ENCODE measurements around the gene CDH23. TPM values are rescaled to one million over a fixed set of nuclear protein-coding genes. Genes with fewer than 3 reads are reported as not detected.
A peak's percentile ranks its signal among the peaks of the same experiment; 100 is the strongest.

The CDH23 gene
- total RNA-seq, 2 experiments from 2014 or later, result 4.0 to 4.5 TPM

GRCh38 chr10:71671994-71672946 lies 275.6 kb downstream of the CDH23 start:
- Mint-ChIP-seq H3K36me3 (ENCODE audit: low read depth) (no peaks in the 10 kb centered on the region), H3K27me3 (no peaks in the 10 kb centered on the region), H3K4me3 (no peak overlapping the region), H3K27ac (no peak overlapping the region), H3K4me1 (peaks cover 5% of the 10 kb centered on the region), H3K9me3 (no peaks in the 10 kb centered on the region)
- ChIA-PET POLR2A (no interaction called here), CTCF (interaction anchor here (0.6 kb wide), 1 partner anchor 658 kb away, joined by 3 read pairs; no protein-coding TSS in a partner anchor)
- DNase-seq, result no peak

GRCh38 chr10:71675295-71675970 lies 278.7 kb downstream of the CDH23 start:
- no peaks in the 10 kb centered on the region for H3K4me1 Mint-ChIP-seq
- H3K4me3 Mint-ChIP-seq, result no peak overlapping the region
- DNase-seq, result no peak
- H3K9me3 Mint-ChIP-seq, result no peaks in the 10 kb centered on the region
- POLR2A ChIA-PET, result no interaction called here
- no peak overlapping the region for H3K27ac Mint-ChIP-seq
- H3K36me3 Mint-ChIP-seq (ENCODE audit: low read depth), result no peaks in the 10 kb centered on the region
- CTCF ChIA-PET, result no interaction called here
- peaks cover 2% of the 10 kb centered on the region for H3K27me3 Mint-ChIP-seq

GRCh38 chr10:71677261-71677660 lies 280.5 kb downstream of the CDH23 start:
- no peak overlapping the region for H3K4me3 Mint-ChIP-seq
- no peak overlapping the region for H3K27ac Mint-ChIP-seq
- ChIA-PET CTCF (no interaction called here), POLR2A (no interaction called here)
- no peak for DNase-seq
- H3K27me3 Mint-ChIP-seq, result peaks cover 4% of the 10 kb centered on the region
- H3K9me3 Mint-ChIP-seq, result no peaks in the 10 kb centered on the region
- no peaks in the 10 kb centered on the region for H3K36me3 Mint-ChIP-seq (ENCODE audit: low read depth)
- H3K4me1 Mint-ChIP-seq, result no peaks in the 10 kb centered on the region

- ChIA-PET POLR2A (no interaction called here), CTCF (no interaction called here)
- no peak for DNase-seq
- H3K4me3 Mint-ChIP-seq, result no peak overlapping the region
- no peak overlapping the region for H3K27ac Mint-ChIP-seq
- no peaks in the 10 kb centered on the region for H3K36me3 Mint-ChIP-seq (ENCODE audit: low read depth)
- H3K4me1 Mint-ChIP-seq, result no peaks in the 10 kb centered on the region
- peaks cover 4% of the 10 kb centered on the region for H3K27me3 Mint-ChIP-seq
- no peaks in the 10 kb centered on the region for H3K9me3 Mint-ChIP-seq
These were observed 281.5 kb downstream of the CDH23 start for GRCh38 chr10:71678057-71678805.

- Mint-ChIP-seq H3K4me1 (peaks cover 3% of the 10 kb centered on the region), H3K9me3 (no peaks in the 10 kb centered on the region), H3K4me3 (no peak overlapping the region), H3K27me3 (peaks cover 4% of the 10 kb centered on the region), H3K27ac (no peak overlapping the region), H3K36me3 (ENCODE audit: low read depth) (no peaks in the 10 kb centered on the region)
- POLR2A ChIA-PET, result no interaction called here
- CTCF ChIA-PET, result no interaction called here
- DNase-seq, result no peak
These were observed 282.7 kb downstream of the CDH23 start for GRCh38 chr10:71679425-71679824.

- ChIA-PET CTCF (no interaction called here), POLR2A (no interaction called here)
- H3K36me3 Mint-ChIP-seq (ENCODE audit: low read depth), result no peaks in the 10 kb centered on the region
- peaks cover 3% of the 10 kb centered on the region for H3K4me1 Mint-ChIP-seq
- no peak overlapping the region for H3K27ac Mint-ChIP-seq
- peaks cover 4% of the 10 kb centered on the region for H3K27me3 Mint-ChIP-seq
- H3K9me3 Mint-ChIP-seq, result no peaks in the 10 kb centered on the region
- no peak overlapping the region for H3K4me3 Mint-ChIP-seq
- DNase-seq, result no peak
These were observed 285.3 kb downstream of the CDH23 start for GRCh38 chr10:71681977-71682376.

GRCh38 chr10:71683301-71683700 lies 286.6 kb downstream of the CDH23 start:
- peaks cover 1% of the 10 kb centered on the region for H3K27me3 Mint-ChIP-seq

GRCh38 chr10:71684356-71685173 lies 287.8 kb downstream of the CDH23 start:
- H3K27me3 Mint-ChIP-seq, result peaks cover 1% of the 10 kb centered on the region
- DNase-seq, result peak; percentile 16
- H3K36me3 Mint-ChIP-seq (ENCODE audit: low read depth), result peaks cover 3% of the 10 kb centered on the region
- H3K9me3 Mint-ChIP-seq, result peaks cover 6% of the 10 kb centered on the region
- peaks cover 3% of the 10 kb centered on the region for H3K4me1 Mint-ChIP-seq
- ChIA-PET CTCF (interaction anchor here (0.8 to 1.4 kb wide), 2 partner anchors 12 to 89 kb away, joined by 3 to 5 read pairs; partner anchors contain the start of gene VSIR), POLR2A (no interaction called here)
- H3K27ac Mint-ChIP-seq, result no peak overlapping the region
- no peak overlapping the region for H3K4me3 Mint-ChIP-seq

More at GRCh38 chr10:71683301-71683700, 286.6 kb downstream of the CDH23 start:
- ChIA-PET CTCF (interaction anchor here (0.7 kb wide), 1 partner anchor 205 kb away, joined by 3 read pairs; no protein-coding TSS in a partner anchor), POLR2A (no interaction called here)
- Mint-ChIP-seq H3K27ac (no peak overlapping the region), H3K4me3 (no peak overlapping the region), H3K4me1 (peaks cover 3% of the 10 kb centered on the region), H3K9me3 (peaks cover 5% of the 10 kb centered on the region), H3K36me3 (ENCODE audit: low read depth) (peaks cover 3% of the 10 kb centered on the region)
- no peak for DNase-seq

GRCh38 chr10:71685554-71686232 lies 289.0 kb downstream of the CDH23 start:
- Mint-ChIP-seq H3K36me3 (ENCODE audit: low read depth) (peaks cover 3% of the 10 kb centered on the region), H3K27ac (no peak overlapping the region), H3K9me3 (peaks cover 6% of the 10 kb centered on the region), H3K27me3 (peaks cover 1% of the 10 kb centered on the region), H3K4me3 (no peak overlapping the region), H3K4me1 (peaks cover 3% of the 10 kb centered on the region)
- no peak for DNase-seq
- ChIA-PET CTCF (interaction anchor here (0.8 to 1.4 kb wide), 2 partner anchors 11 to 88 kb away, joined by 3 to 5 read pairs; partner anchors contain the start of gene VSIR), POLR2A (no interaction called here)

GRCh38 chr10:71687077-71687476 lies 290.4 kb downstream of the CDH23 start:
- Mint-ChIP-seq H3K9me3 (peaks cover 9% of the 10 kb centered on the region), H3K27me3 (no peaks in the 10 kb centered on the region), H3K36me3 (ENCODE audit: low read depth) (peaks cover 3% of the 10 kb centered on the region), H3K27ac (no peak overlapping the region), H3K4me1 (peaks cover 3% of the 10 kb centered on the region), H3K4me3 (no peak overlapping the region)
- DNase-seq, result no peak
- ChIA-PET CTCF (interaction anchor here (0.9 to 2.3 kb wide), 3 partner anchors 10 to 41 kb away, joined by 3 to 8 read pairs (median 7); no protein-coding TSS in a partner anchor), POLR2A (no interaction called here)

GRCh38 chr10:71687480-71687879 lies 290.8 kb downstream of the CDH23 start:
- no peaks in the 10 kb centered on the region for H3K27me3 Mint-ChIP-seq
- DNase-seq, result no peak
- peaks cover 3% of the 10 kb centered on the region for H3K4me1 Mint-ChIP-seq
- CTCF ChIA-PET, result interaction anchor here (0.9 to 2.3 kb wide), 3 partner anchors 9 to 41 kb away, joined by 3 to 8 read pairs (median 7); no protein-coding TSS in a partner anchor
- POLR2A ChIA-PET, result no interaction called here
- peaks cover 3% of the 10 kb centered on the region for H3K36me3 Mint-ChIP-seq (ENCODE audit: low read depth)
- peaks cover 9% of the 10 kb centered on the region for H3K9me3 Mint-ChIP-seq
- H3K27ac Mint-ChIP-seq, result no peak overlapping the region
- no peak overlapping the region for H3K4me3 Mint-ChIP-seq

All from activated CD4-positive, alpha-beta T cell treated with anti-CD3 and anti-CD28 coated beads, Interleukin-2, amount 10 ng/mL, durations not matched to agents 7 days and 5 days (primary cell).